HEK293 (cell line): ENCODE results near the gene MTMR6.
A peak's percentile ranks its signal among the peaks of the same experiment; 100 is the strongest.
"Not testable (repeated sequence)": the region's sequence is repeated elsewhere in the genome, so short reads cannot be mapped to it uniquely, and the experiment has no call there.

ENCODE experiments used
- CTCF ChIA-PET: fragments of 350-600 bp; formaldehyde crosslinking; extraction: SDS; loops from one replicate; lab custom pipeline; 2021; ENCODE audit warnings: antibody characterized with exemption; lab: Yijun Ruan, JAX
- POLR2A ChIA-PET: fragments of 300-600 bp; formaldehyde crosslinking; extraction: SDS; loops from one replicate; lab custom pipeline; 2020; ENCODE audit warnings: antibody characterized with exemption, inconsistent platforms; lab: Yijun Ruan, JAX
- H3K27ac ChIP-seq: fragments of 200-500 bp; sonication (Bioruptor generic); 2 replicates; pipeline ENCODE4 v1.5.1; 2014; ENCODE audit warnings: low read depth, low read length, control low read depth, inconsistent platforms; ENCODE audit errors: extremely low read depth
- H3K36me3 ChIP-seq, 2 experiments: fragments of 200-500 bp in 1 of 2; sonication (Bioruptor generic) in 1 of 2; 1 replicate in 1 of 2; 2 replicates in 1 of 2; pipeline ENCODE4 v1.5.1; 2014 to 2017; ENCODE audit warnings: inconsistent platforms in 2 of 2, low read length in 2 of 2; ENCODE audit not compliant: control insufficient read depth in 2 of 2, insufficient read depth in 1 of 2
- H3K4me1 ChIP-seq: fragments of 200-500 bp; sonication (Bioruptor generic); 2 replicates; pipeline ENCODE4 v1.5.1; 2014; ENCODE audit warnings: mild to moderate bottlenecking, low read length, inconsistent platforms; ENCODE audit not compliant: control insufficient read depth, insufficient read depth
- H3K4me3 ChIP-seq: 2 replicates; pipeline ENCODE4 v1.5.1; 2011; ENCODE audit warnings: low read depth, mild to moderate bottlenecking, control low read depth, low read length, moderate library complexity
- H3K9me3 ChIP-seq: fragments of 200-500 bp; sonication (Bioruptor generic); 2 replicates; pipeline ENCODE4 v1.5.1; 2014; ENCODE audit warnings: low read depth, low read length, inconsistent platforms; ENCODE audit not compliant: control insufficient read depth, insufficient read depth
- BCL11B ChIP-seq: fragments of 450-650 bp; formaldehyde crosslinking; IDR thresholded peaks from 2 replicates; pipeline ENCODE4 v1.5.1; 2016; ENCODE audit warnings: low read depth, missing biosample characterization, missing genetic modification characterization
- SETDB1 ChIP-seq: IDR thresholded peaks from one replicate; pipeline ENCODE4 v1.6.1; 2017; ENCODE audit warnings: mild to moderate bottlenecking, low read length, moderate library complexity, mixed read lengths; ENCODE audit not compliant: insufficient read length
- ZFP41 ChIP-seq: fragments of 450-650 bp; formaldehyde crosslinking; IDR thresholded peaks from 2 replicates; pipeline ENCODE4 v1.5.1; 2016; ENCODE audit warnings: missing biosample characterization, missing genetic modification characterization, borderline replicate concordance
- ZFP69B ChIP-seq: fragments of 450-650 bp; formaldehyde crosslinking; IDR thresholded peaks from 2 replicates; pipeline ENCODE4 v1.5.1; 2016; ENCODE audit warnings: missing biosample characterization, missing genetic modification characterization
- ZNF138 ChIP-seq: fragments of 450-650 bp; formaldehyde crosslinking; IDR thresholded peaks from 2 replicates; pipeline ENCODE4 v1.5.1; 2016; ENCODE audit warnings: missing biosample characterization, missing genetic modification characterization, borderline replicate concordance
- ZNF157 ChIP-seq: fragments of 450-650 bp; formaldehyde crosslinking; IDR thresholded peaks from 2 replicates; pipeline ENCODE4 v1.5.1; 2016; ENCODE audit warnings: missing biosample characterization, missing genetic modification characterization
- ZNF16 ChIP-seq: fragments of 450-650 bp; formaldehyde crosslinking; IDR thresholded peaks from 2 replicates; pipeline ENCODE4 v1.5.1; 2016; ENCODE audit warnings: low read depth, missing biosample characterization, missing genetic modification characterization
- ZNF311 ChIP-seq: fragments of 450-650 bp; formaldehyde crosslinking; IDR thresholded peaks from 2 replicates; pipeline ENCODE4 v1.5.1; 2017; ENCODE audit warnings: missing biosample characterization, missing genetic modification characterization, borderline replicate concordance
- ZNF366 ChIP-seq: fragments of 450-650 bp; formaldehyde crosslinking; conservative IDR thresholded peaks from 2 replicates; pipeline ENCODE4 v1.5.1; 2016; ENCODE audit warnings: missing biosample characterization, missing genetic modification characterization
- ZNF404 ChIP-seq: fragments of 450-650 bp; formaldehyde crosslinking; IDR thresholded peaks from 2 replicates; pipeline ENCODE4 v1.5.1; 2017; ENCODE audit warnings: missing biosample characterization, missing genetic modification characterization
- ZNF629 ChIP-seq: fragments of 450-650 bp; formaldehyde crosslinking; IDR thresholded peaks from 2 replicates; pipeline ENCODE4 v1.5.1; 2017; ENCODE audit warnings: missing biosample characterization, missing genetic modification characterization
- ZNF660 ChIP-seq: fragments of 450-650 bp; IDR thresholded peaks from 2 replicates; pipeline ENCODE4 v1.5.1; 2018; ENCODE audit warnings: missing biosample characterization, mild to moderate bottlenecking, missing genetic modification characterization
- ZNF707 ChIP-seq: fragments of 450-650 bp; formaldehyde crosslinking; IDR thresholded peaks from 2 replicates; pipeline ENCODE4 v1.5.1; 2016; ENCODE audit warnings: missing biosample characterization, missing genetic modification characterization
- ZNF830 ChIP-seq: fragments of 450-650 bp; IDR thresholded peaks from 2 replicates; pipeline ENCODE4 v1.5.0; 2018; ENCODE audit warnings: missing biosample characterization, missing genetic modification characterization, low read depth, mild to moderate bottlenecking, moderate library complexity
- TF ChIP-seq, protein P1 (sequence below): fragments of 450-650 bp; formaldehyde crosslinking; IDR thresholded peaks from 2 replicates; pipeline ENCODE4 v1.5.1; 2016; ENCODE audit warnings: missing biosample characterization, missing genetic modification characterization
- TF ChIP-seq, protein P2 (sequence below): fragments of 450-650 bp; formaldehyde crosslinking; IDR thresholded peaks from 2 replicates; pipeline ENCODE4 v1.5.1; 2016; ENCODE audit warnings: missing biosample characterization, missing genetic modification characterization
- TF ChIP-seq, protein P3 (sequence below): fragments of 450-650 bp; formaldehyde crosslinking; IDR thresholded peaks from 2 replicates; pipeline ENCODE4 v1.5.1; 2016; ENCODE audit warnings: missing biosample characterization, missing genetic modification characterization

The MTMR6 gene

DNA sequence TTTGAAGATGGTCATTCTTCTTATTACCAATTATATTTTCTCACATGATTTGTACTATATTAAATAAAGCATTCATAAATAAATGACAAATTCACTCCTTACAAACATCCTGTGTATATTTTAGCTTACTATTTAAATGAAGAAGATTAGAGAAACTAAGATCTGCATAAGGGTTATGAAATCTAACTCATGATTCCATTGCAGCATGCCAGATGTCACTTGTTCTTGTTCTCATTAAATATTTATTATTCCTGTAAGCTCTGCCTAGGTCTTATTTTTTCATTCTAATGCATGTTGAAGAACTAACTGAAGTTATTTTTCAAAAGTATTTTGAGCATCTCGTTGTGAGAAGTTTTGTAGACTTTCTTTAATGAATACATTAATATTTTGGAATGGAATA, 32.5 kb upstream of the MTMR6 start:
- Histone ChIP-seq H3K27ac (no peak overlapping the region), H3K4me3 (no peak overlapping the region), H3K36me3 (peaks cover 47 to 90% of the 10 kb centered on the region in 2 experiments), H3K9me3 (no peaks in the 10 kb centered on the region), H3K4me1 (no peaks in the 10 kb centered on the region)
- POLR2A ChIA-PET = no interaction called here
- CTCF ChIA-PET = interaction anchor here (0.8 kb wide), 1 partner anchor 32 kb away, joined by 4 read pairs; no protein-coding TSS in a partner anchor
- TF ChIP-seq ZNF660 (tag by site-specific recombination) (no peak), ZNF157 (tag by site-specific recombination) (no peak)

DNA sequence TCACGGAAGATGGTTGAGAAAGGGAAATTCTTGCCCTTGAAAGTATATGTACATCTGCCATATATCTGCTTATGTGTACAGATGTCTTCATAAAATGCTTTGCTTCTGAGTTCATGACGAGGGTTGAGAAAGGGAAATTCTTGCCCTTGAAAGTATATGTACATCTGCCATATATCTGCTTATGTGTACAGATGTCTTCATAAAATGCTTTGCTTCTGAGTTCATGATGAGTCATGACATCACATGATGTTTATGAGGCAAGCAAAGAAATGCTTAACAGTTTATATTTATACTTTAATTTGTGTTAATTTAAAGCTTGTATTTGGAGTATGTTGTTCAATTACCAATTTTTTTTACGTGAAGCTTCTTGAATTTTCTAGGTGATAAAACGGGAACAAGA, 31.7 kb upstream of the MTMR6 start:
- H3K9me3 ChIP-seq, POLR2A ChIA-PET, H3K4me1 ChIP-seq, H3K27ac ChIP-seq, H3K4me3 ChIP-seq: not testable (repeated sequence)
- CTCF ChIA-PET = interaction anchor here (0.8 kb wide), 1 partner anchor 31 kb away, joined by 4 read pairs; no protein-coding TSS in a partner anchor
- TF ChIP-seq ZNF366 (tag by site-specific recombination) (peak; percentile 54; the same call in 1 of the 2 replicates), ZNF629 (tag by site-specific recombination) (peak; percentile 29; the same call in 1 of the 2 replicates)
- H3K36me3 ChIP-seq = peaks cover 51 to 90% of the 10 kb centered on the region in 2 experiments

DNA sequence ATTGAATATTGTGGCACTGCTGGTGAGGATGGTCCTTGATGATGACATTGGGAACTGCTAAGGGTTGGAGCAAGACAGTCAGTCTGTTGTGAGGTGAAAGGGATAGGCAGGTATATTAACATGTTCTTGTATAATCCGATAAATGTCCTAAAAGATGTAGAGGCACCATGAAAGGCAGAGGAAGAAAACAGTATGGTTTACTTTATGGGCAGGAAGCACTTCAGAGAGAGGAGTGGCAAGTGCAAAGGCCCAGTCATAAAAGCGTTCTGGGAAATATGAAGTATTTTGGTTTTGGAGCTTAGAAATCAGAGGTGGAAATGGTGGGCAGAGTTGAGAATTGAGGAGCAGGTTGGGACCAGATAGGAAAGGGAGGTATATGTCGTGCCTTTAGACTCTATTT, 23.6 kb upstream of the MTMR6 start:
- POLR2A ChIA-PET = interaction anchor here (0.6 kb wide), 1 partner anchor 65 kb away, joined by 8 read pairs; no protein-coding TSS in a partner anchor
- CTCF ChIA-PET = no interaction called here
- H3K36me3 ChIP-seq = peaks cover 45 to 89% of the 10 kb centered on the region in 2 experiments

More for the DNA sequence above, 23.6 kb upstream of the MTMR6 start:
- no peak for TF ChIP-seq ZFP69B (tag by site-specific recombination)
- TF ChIP-seq ZNF16 (tag by site-specific recombination) = no peak
- TF ChIP-seq, protein P1, sequence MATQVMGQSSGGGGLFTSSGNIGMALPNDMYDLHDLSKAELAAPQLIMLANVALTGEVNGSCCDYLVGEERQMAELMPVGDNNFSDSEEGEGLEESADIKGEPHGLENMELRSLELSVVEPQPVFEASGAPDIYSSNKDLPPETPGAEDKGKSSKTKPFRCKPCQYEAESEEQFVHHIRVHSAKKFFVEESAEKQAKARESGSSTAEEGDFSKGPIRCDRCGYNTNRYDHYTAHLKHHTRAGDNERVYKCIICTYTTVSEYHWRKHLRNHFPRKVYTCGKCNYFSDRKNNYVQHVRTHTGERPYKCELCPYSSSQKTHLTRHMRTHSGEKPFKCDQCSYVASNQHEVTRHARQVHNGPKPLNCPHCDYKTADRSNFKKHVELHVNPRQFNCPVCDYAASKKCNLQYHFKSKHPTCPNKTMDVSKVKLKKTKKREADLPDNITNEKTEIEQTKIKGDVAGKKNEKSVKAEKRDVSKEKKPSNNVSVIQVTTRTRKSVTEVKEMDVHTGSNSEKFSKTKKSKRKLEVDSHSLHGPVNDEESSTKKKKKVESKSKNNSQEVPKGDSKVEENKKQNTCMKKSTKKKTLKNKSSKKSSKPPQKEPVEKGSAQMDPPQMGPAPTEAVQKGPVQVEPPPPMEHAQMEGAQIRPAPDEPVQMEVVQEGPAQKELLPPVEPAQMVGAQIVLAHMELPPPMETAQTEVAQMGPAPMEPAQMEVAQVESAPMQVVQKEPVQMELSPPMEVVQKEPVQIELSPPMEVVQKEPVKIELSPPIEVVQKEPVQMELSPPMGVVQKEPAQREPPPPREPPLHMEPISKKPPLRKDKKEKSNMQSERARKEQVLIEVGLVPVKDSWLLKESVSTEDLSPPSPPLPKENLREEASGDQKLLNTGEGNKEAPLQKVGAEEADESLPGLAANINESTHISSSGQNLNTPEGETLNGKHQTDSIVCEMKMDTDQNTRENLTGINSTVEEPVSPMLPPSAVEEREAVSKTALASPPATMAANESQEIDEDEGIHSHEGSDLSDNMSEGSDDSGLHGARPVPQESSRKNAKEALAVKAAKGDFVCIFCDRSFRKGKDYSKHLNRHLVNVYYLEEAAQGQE = no peak
- no peak for TF ChIP-seq ZNF830 (tag by site-specific recombination)
- TF ChIP-seq ZNF138 (tag by site-specific recombination) = no peak
- no peak for TF ChIP-seq ZFP41 (tag by site-specific recombination)
- TF ChIP-seq, protein P2, sequence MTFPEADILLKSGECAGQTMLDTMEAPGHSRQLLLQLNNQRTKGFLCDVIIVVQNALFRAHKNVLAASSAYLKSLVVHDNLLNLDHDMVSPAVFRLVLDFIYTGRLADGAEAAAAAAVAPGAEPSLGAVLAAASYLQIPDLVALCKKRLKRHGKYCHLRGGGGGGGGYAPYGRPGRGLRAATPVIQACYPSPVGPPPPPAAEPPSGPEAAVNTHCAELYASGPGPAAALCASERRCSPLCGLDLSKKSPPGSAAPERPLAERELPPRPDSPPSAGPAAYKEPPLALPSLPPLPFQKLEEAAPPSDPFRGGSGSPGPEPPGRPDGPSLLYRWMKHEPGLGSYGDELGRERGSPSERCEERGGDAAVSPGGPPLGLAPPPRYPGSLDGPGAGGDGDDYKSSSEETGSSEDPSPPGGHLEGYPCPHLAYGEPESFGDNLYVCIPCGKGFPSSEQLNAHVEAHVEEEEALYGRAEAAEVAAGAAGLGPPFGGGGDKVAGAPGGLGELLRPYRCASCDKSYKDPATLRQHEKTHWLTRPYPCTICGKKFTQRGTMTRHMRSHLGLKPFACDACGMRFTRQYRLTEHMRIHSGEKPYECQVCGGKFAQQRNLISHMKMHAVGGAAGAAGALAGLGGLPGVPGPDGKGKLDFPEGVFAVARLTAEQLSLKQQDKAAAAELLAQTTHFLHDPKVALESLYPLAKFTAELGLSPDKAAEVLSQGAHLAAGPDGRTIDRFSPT (tag by site-specific recombination) = no peak
- TF ChIP-seq, protein P3, sequence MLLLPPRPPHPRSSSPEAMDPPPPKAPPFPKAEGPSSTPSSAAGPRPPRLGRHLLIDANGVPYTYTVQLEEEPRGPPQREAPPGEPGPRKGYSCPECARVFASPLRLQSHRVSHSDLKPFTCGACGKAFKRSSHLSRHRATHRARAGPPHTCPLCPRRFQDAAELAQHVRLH (tag by site-specific recombination) = no peak
- no peak for TF ChIP-seq SETDB1
- no peak for TF ChIP-seq ZNF311
- no peak for TF ChIP-seq ZNF707 (tag by site-specific recombination)
- no peak for TF ChIP-seq BCL11B
- no peak for TF ChIP-seq ZNF404 (tag by site-specific recombination)
- Histone ChIP-seq H3K4me1 (no peaks in the 10 kb centered on the region), H3K27ac (no peak overlapping the region), H3K9me3 (no peaks in the 10 kb centered on the region), H3K4me3 (no peak overlapping the region)
